ENCODE data around the gene ANKRD66.
"Not testable (repeated sequence)": the region's sequence is repeated elsewhere in the genome, so short reads cannot be mapped to it uniquely, and the experiment has no call there.

ANKRD66 gene

DNA sequence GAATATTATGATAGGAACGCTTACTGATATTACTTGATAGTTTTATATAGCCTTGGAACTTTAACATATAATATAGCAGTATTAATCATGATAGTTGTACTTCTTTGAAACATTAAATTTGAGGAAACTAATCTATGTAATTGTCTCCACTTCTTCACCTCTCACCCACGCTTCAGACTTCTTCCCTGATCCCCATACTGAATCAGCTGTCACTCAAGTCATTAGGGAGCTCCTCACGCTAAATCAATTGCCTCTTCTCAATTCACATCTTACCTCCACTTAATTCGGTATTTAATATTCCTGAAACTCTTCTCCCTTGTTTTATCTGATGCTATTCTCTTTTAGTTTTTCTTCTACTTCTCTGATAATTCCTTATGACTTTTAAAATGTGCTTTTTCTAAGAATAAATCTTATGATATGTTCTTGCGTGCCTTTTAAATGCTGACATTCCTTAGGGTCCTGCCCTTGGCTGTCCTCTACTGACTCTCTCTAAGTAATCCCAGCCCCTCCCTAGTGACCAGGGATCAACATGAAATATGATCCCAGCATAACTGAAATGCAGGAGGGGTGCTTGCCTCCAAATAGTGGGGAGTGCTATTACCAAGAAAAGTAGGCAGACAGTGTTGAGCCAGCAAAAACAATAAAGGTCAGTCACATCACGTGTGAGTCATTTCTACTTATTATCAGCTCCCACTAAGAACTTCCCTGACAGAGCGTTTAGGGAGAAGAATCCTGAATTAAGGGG is 9.9 kb downstream of the ANKRD66 start:
- no peak for DNase-seq

GRCh38 chr6:46757214-46757596 is 10.5 kb downstream of the ANKRD66 start:
- DNase-seq, result no peak

- DNase-seq, result no peak
Observed at GRCh38 chr6:46758960-46759753, 12.4 kb downstream of the ANKRD66 start.

GRCh38 chr6:46760925-46761324 is 14.2 kb downstream of the ANKRD66 start:
- DNase-seq, result no peak

DNA sequence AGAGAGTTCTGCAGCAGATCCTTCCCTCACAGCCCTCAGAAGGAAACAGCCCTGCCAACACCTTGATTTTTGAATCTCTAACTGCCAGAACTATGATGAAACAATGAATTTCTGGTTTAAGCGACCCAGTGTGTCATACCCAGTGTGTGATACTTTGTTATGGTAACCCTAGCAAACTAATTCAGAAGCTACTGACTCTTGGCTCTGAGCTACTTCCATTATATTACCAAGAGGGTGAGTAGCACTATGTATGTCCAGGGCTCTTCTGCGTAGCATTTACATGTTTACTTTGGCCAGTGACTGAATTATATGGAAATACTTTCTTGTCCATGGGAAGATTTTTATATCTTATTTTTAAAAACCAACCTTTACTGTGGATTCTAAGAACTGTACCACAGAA is 16.7 kb downstream of the ANKRD66 start:
- DNase-seq, result no peak

DNA sequence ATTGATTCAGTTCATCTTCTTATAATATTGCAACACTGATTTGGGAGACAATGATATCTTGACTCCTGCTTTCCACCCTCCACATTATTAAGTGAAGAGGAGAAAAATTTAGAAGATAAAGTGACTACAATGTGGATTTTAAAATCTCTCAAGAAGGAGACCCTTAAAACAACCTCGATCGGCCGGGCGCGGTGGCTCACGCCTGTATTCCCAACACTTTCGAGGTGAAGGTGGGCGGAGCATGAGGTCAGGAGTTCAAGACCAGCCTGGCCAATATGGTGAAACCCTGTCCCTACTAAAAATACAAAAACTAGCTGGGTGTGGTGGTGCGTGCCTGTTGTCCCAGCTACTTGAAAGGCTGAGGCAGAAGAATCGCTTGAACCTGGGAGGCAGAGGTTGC is 17.5 kb downstream of the ANKRD66 start:
- DNase-seq, result not testable (repeated sequence)

- DNase-seq, result no peak
Observed at GRCh38 chr6:46764961-46765360, 18.2 kb downstream of the ANKRD66 start.

- DNase-seq, result no peak
Observed at GRCh38 chr6:46772016-46772415, 25.3 kb downstream of the ANKRD66 start.

GRCh38 chr6:46772762-46773161 is 26.0 kb downstream of the ANKRD66 start:
- no peak for DNase-seq

GRCh38 chr6:46773201-46773855 is 26.6 kb downstream of the ANKRD66 start:
- no peak for DNase-seq

DNA sequence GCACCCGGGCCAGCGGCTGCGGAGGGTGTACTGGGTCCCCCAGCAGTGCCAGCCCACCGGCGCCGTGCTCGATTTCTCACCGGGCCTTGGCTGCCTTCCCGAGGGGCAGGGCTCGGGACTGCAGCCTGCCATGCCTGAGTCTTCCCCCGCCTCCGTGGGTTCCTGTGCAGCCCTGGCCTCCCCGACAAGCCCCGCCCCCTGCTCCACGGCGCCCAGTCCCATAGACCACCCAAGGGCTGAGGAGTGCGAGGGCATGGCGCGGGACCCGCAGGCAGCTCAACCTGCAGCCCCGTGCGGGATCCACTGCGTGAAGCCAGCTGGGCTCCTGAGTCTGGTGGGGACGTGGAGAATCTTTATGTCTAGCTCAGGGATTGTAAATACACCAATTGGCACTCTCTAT is 28.0 kb downstream of the ANKRD66 start:
- not testable (repeated sequence) for DNase-seq

- DNase-seq, result no peak
Observed at GRCh38 chr6:46776070-46776712, 29.5 kb downstream of the ANKRD66 start.

GRCh38 chr6:46777476-46778346 is 31.0 kb downstream of the ANKRD66 start:
- no peak for DNase-seq

DNA sequence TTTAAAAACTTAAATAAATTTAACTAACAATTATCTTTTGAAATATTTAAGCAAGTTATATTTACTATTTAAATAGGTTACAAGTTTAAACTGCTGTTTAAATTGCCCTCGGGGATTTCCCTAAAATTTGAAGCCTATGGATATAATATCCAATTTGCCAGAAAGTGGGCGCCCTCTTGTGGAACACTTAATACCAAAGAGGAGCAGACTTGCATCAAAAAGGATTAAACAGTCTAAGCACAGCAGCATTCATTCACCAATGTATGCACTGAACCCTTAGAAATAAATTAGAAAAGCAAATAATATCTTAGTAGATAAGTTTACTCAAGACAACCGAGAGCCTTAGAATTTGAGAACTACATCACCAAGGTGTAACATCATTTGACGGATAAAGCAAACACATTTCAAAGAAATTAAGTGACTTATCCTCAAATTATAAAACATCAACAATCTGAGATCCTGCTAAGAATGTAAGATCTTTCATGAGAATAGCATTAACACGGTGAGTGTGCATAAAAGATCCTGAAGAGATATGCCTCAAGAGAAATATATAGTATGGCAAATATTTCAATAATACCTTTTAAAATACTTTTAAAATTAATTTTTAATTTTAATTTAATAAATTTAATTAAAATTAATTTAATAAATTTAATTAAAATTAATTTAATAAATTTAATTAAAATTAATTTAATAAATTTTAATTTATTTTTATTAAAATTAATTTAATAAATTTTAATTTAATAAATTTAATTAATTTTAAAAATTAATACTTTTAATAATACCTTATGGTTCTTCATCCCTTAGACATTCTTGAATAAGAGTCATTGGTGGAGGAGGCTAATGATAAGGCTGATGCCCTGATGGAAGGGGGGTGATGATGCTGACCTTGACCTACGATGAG is 35.0 kb downstream of the ANKRD66 start:
- peak; percentile 58 for DNase-seq

DNA sequence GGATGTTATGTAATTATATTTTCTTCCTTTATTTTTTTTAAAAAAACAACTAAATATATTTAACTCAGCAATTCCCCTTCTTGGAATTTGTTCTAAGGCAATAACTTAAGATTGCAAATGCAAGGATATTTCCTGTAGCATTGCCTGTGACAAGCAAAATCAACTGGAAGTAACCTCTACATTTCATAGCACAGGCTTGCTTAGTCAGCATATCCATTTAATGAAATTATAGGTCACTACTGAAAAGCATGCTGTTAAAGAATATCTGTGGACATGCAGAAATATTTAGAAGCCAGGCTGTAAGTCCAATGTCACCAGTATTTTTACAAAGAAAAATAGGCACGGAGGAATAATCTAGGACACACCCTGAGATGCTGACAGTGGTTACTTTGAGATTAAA is 37.8 kb downstream of the ANKRD66 start:
- no peak for DNase-seq

DNA sequence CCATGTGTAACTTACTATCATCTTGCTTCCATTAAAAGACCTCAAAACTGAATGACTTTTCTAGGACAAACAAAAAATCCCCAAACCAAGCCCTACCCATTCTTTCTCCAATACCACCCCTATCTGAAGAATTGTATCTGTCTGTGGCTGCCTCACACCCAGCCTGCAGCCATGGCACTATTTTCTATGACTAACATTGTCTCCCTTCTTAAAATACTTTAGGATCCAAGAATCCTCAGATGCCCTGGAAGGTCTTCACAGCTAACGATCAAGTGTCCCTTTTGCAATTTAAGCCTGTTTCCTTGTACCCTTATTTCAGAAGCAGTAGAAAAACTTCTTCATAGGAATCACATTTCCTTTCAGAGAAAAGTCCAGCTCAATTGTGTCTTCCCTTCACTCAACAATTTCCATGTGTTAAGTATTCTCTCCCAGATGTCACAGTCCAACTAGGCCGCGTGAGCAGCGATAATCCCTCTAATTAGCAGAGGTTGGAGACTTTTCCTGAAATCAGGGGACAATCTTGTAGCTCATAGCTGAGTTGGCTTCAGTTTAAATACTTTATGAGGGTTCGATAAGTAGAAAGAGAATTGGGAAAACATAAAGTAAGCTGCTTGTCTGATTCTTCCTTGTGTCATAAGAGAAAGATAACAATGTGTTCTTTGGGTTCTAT is 41.3 kb downstream of the ANKRD66 start:
- no peak for DNase-seq

- no peak for DNase-seq
Observed at GRCh38 chr6:46788791-46789190, 42.1 kb downstream of the ANKRD66 start.

DNA sequence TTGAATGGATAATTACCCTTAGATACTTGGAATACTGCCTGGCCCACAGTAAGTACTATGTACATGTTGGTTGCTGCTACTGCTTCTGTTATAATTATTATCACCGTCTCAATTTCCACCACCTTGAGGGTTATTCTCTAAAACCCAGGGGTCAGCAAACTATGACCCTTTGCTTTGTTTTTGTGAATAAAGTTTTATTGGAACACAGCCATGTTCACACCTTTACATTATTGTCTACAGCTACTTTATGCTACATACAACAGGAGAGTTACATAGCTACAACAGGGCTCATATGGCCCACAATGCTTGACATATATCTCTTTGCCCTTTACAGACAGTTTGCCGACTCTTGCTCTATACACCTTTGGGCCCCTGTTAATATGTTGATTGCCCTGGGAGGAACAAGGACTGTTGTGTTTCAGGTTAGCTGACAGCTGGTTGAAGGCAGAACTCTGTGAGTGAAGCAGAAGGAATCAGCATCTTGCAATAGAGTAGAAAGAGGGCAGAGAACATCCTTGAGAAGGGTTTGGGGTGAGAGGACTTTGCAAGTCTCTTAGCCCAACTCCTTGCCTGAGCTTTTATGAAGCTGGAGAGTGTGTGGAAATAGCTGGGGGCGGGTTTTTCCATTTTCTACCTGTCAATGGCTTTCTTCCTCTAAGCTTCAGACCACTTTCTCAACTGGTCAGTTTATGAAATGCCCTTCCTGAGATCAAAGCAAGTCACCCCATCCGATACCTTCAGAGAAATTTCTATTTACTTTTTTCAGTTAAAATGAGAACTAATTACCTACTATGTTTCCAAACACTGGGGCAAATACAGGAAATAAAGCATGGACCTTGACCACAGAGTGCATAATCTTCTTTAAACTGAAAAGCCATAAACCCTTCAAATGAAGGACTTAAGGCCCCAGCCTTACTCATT is 43.0 kb downstream of the ANKRD66 start:
- no peak for DNase-seq

- DNase-seq, result no peak
Observed at GRCh38 chr6:46790355-46790874, 43.7 kb downstream of the ANKRD66 start.
